Naive thymus-derived CD4-positive, alpha-beta T cell (primary cell): Measurements from ENCODE around the gene SEC14L2. TPM values are rescaled to one million over a fixed set of nuclear protein-coding genes. Genes with fewer than 3 reads are reported as not detected.

Experiments
- ATAC-seq: fragments of 150-1000 bp; cut with Tn5 transposase; 2 replicates; pipeline ENCODE4 v1.10.0; 2021; ENCODE audit warnings: mild to moderate bottlenecking, moderate library complexity
- CTCF ChIA-PET: fragments of 350-600 bp; sonication (Branson Sonifier 250); formaldehyde crosslinking; loops from one replicate; lab custom pipeline; 2021; ENCODE audit warnings: antibody characterized with exemption; lab: Charles Lee
- POLR2A ChIA-PET: fragments of 350-600 bp; sonication (Branson Sonifier 250); formaldehyde crosslinking; loops from one replicate; lab custom pipeline; 2021; ENCODE audit warnings: antibody characterized with exemption, inconsistent platforms; lab: Charles Lee
- DNase-seq, 9 donors: peaks; one replicate each; pipeline versions ENCODE4 v3.0.0 to v3.0.0-alpha.2; 2020 to 2022; ENCODE audit warnings: mixed read lengths in 1 of 9
- H3K27ac ChIP-seq: one replicate; pipeline ENCODE4 v1.7.0; 2013; ENCODE audit warnings: mild to moderate bottlenecking, low read depth, low read length, moderate library complexity
- H3K27me3 ChIP-seq, 2 donors: one replicate each; pipeline ENCODE4 v1.7.0; 2013; ENCODE audit warnings: low read length in 2 of 2, mild to moderate bottlenecking in 2 of 2, moderate library complexity in 2 of 2; ENCODE audit not compliant: control insufficient read depth in 2 of 2, insufficient read depth in 2 of 2
- H3K36me3 ChIP-seq, 3 experiments: 1 replicate in 2 of 3; 2 replicates in 1 of 3; pipeline ENCODE4 v1.7.0; 2013; ENCODE audit warnings: low read length in 3 of 3, mild to moderate bottlenecking in 3 of 3, moderate library complexity in 1 of 3; ENCODE audit not compliant: insufficient read depth in 3 of 3, control insufficient read depth in 2 of 3
- H3K4me1 ChIP-seq, 2 donors: one replicate each; pipeline ENCODE4 v1.7.0; 2013; ENCODE audit warnings: low read length in 2 of 2, mild to moderate bottlenecking in 2 of 2, moderate library complexity in 1 of 2; ENCODE audit not compliant: control insufficient read depth in 2 of 2, insufficient read depth in 2 of 2
- H3K4me3 ChIP-seq: 2 replicates; pipeline ENCODE4 v1.7.0; 2013; ENCODE audit warnings: mild to moderate bottlenecking, low read length
- H3K9me3 ChIP-seq, 3 experiments: 1 replicate in 2 of 3; 2 replicates in 1 of 3; pipeline ENCODE4 v1.7.0; 2013; ENCODE audit warnings: low read length in 3 of 3; ENCODE audit not compliant: control insufficient read depth in 2 of 3
- H3K27ac Mint-ChIP-seq, 9 donors: one replicate each; pipeline ENCODE4 v1.8.0; 2020 to 2022; ENCODE audit warnings: mixed read lengths in 9 of 9, mild to moderate bottlenecking in 8 of 9, moderate library complexity in 5 of 9, inconsistent platforms in 2 of 9
- H3K27me3 Mint-ChIP-seq, 5 donors: one replicate each; pipeline ENCODE4 v1.8.0; 2021 to 2022; ENCODE audit warnings: mixed read lengths in 5 of 5, mild to moderate bottlenecking in 1 of 5
- H3K36me3 Mint-ChIP-seq, 5 donors: one replicate each; pipeline ENCODE4 v1.8.0; 2020 to 2022; ENCODE audit warnings: mixed read lengths in 5 of 5, mild to moderate bottlenecking in 3 of 5, inconsistent platforms in 1 of 5
- H3K4me1 Mint-ChIP-seq, 7 donors: one replicate each; pipeline ENCODE4 v1.8.0; 2020 to 2022; ENCODE audit warnings: mixed read lengths in 7 of 7, mild to moderate bottlenecking in 3 of 7, inconsistent platforms in 1 of 7
- H3K4me3 Mint-ChIP-seq, 10 donors: one replicate each; pipeline ENCODE4 v1.8.0; 2020 to 2022; ENCODE audit warnings: mild to moderate bottlenecking in 10 of 10, mixed read lengths in 10 of 10, moderate library complexity in 6 of 10, inconsistent platforms in 2 of 10
- H3K9me3 Mint-ChIP-seq, 11 donors: one replicate each; pipeline ENCODE4 v1.8.0; 2020 to 2022; ENCODE audit warnings: mixed read lengths in 11 of 11, mild to moderate bottlenecking in 4 of 11, inconsistent platforms in 1 of 11, moderate library complexity in 1 of 11
- intact Hi-C, 2 donors: fragments of 100-400 bp; cut with micrococcal nuclease; formaldehyde crosslinking; loops; one replicate each; pipeline ENCODE4 v1.15.1; 2023
- polyA plus RNA-seq, 2 donors: library from polyadenylated mRNA; unstranded; fragments of 300-500 nt; fragmentation: Illumina TruSeq; gene quantifications; one replicate each; pipeline ENCODE4 v1.2.3, GENCODE V29; 2021
- total RNA-seq, 6 experiments: library from RNA in 5 of 6; stranded (reverse) in 5 of 6; gene quantifications; 1 replicate in 5 of 6; 2 replicates in 1 of 6; pipeline ENCODE4 v1.2.3 and lab custom pipeline; 2021 to 2026

SEC14L2 gene
- total and polyA plus RNA-seq, 7 experiments from 2014 or later, result 10.7 to 147 (median 16.5) TPM

DNA sequence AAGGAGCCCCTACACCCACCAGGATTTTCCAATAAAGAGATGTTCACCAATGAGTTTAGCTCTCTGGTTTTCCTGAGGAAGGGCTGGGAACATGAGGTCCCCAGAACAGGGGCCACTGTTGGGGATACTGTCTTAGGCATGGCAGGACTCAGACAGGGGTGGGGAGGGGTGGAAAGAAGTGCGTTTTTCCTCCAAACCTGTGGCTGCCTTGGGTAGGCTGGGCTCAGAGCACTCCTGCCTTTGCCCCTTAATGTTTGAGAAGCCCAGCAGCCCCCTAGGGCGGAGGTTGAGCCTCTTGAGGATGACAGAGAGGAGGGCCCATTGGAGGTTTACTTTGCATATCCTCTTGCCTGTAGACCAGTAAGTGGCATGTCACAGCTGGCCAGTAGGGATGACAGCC lies 39.4 kb downstream of the SEC14L2 start:
- ChIA-PET CTCF (interaction anchor here (0.6 to 6.0 kb wide), 8 partner anchors 8 to 1750 kb away, joined by 3 to 46 read pairs (median 4); partner anchors contain the start of gene MTFP1), POLR2A (interaction anchor here (0.6 to 6.3 kb wide), 4 partner anchors 8 to 1744 kb away, joined by 3 to 88 read pairs (median 3); partner anchors contain the start of gene MTFP1)
- H3K36me3 ChIP-seq, result no peaks in the 10 kb centered on the region
- Mint-ChIP-seq H3K27me3 (peaks cover 16 to 29% (median 23%) of the 10 kb centered on the region in 5 donors), H3K36me3 (peaks cover 0 to 16% (median 5%) of the 10 kb centered on the region in 5 donors), H3K9me3 (peaks cover 9 to 18% (median 13%) of the 10 kb centered on the region in 11 donors), H3K4me1 (peaks cover 10 to 28% (median 26%) of the 10 kb centered on the region in 7 donors), H3K4me3 (peak overlapping the region; percentile 57 to 90 (median 83)), H3K27ac (peak overlapping the region; percentile 88 to 100 (median 98))
- H3K27ac ChIP-seq, result peak overlapping the region; percentile 99
- peaks cover 16 to 21% of the 10 kb centered on the region in 2 donors for H3K4me1 ChIP-seq
- intact Hi-C loops, result loop anchor here in 1 of 2 donors (1.0 kb wide), 1 partner anchor 170 kb away; the partner anchor contains the start of gene OSM
- ATAC-seq, result no peak
- H3K4me3 ChIP-seq, result peak overlapping the region; percentile 53
- peaks cover 3 to 6% of the 10 kb centered on the region in 2 donors for H3K27me3 ChIP-seq
- no peak for DNase-seq
- peaks cover 0 to 4% (median 0%) of the 10 kb centered on the region in 3 experiments for H3K9me3 ChIP-seq

DNA sequence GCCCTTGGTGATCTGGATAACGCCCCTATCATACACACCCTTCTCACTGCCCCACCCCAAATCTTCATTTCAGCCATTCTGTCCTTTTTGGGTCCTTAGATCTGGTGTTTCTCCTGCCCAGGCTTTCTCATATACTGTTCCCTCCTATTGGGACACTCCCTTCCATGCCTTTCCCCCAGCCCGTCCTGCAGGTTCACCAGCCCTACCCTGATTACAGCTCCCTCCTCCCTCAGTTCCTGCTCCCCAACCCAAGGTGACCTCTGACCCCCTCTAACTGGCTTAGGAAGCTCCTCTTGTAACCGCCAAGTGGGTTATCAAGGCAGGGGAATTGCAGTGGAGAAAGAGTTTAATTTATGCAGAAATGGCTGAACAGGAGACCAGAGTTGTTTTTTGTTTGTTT lies 41.7 kb downstream of the SEC14L2 start:
- Mint-ChIP-seq H3K36me3 (peaks cover 0 to 23% (median 5%) of the 10 kb centered on the region in 5 donors), H3K4me3 (no peak overlapping the region), H3K27ac (peak overlapping the region in 5 of 9 donors; percentile 2 to 100 (median 79)), H3K9me3 (peaks cover 13 to 32% (median 15%) of the 10 kb centered on the region in 11 donors), H3K27me3 (peaks cover 27 to 43% (median 40%) of the 10 kb centered on the region in 5 donors), H3K4me1 (peaks cover 24 to 42% (median 39%) of the 10 kb centered on the region in 7 donors)
- H3K9me3 ChIP-seq, result peaks cover 0 to 4% (median 0%) of the 10 kb centered on the region in 3 experiments
- H3K4me1 ChIP-seq, result peaks cover 21 to 26% of the 10 kb centered on the region in 2 donors
- H3K27ac ChIP-seq, result no peak overlapping the region
- intact Hi-C loops, result no loop called here
- CTCF ChIA-PET, result interaction anchor here (6.0 kb wide), 1 partner anchor 13 kb away, joined by 46 read pairs; the partner anchor contains the start of gene MTFP1
- DNase-seq (no peak), ATAC-seq (no peak)
- no peak overlapping the region for H3K4me3 ChIP-seq
- H3K36me3 ChIP-seq, result no peaks in the 10 kb centered on the region
- POLR2A ChIA-PET, result interaction anchor here (6.3 kb wide), 1 partner anchor 14 kb away, joined by 88 read pairs; the partner anchor contains the start of gene MTFP1
- H3K27me3 ChIP-seq, result peaks cover 3 to 6% of the 10 kb centered on the region in 2 donors

DNA sequence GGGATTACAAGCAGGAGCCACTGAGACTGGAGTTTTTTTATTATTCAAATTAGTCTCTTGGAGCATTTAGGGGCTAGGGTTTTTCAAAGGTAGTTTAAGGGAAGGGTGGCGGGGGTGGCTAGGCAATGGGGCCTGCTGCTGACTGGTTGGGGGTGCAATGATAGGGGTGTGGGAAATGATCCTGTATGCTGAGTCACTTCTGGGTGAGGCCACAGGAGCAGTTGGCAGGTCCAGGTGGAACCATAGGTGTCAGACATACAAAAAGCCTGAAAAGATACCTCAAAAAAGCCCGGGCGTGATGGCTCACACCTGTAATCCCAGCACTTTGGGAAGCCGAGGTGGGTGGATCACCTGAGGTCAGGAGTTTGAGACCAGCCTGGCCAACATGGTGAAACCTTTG lies 42.4 kb downstream of the SEC14L2 start:
- Mint-ChIP-seq H3K36me3 (peaks cover 0 to 23% (median 5%) of the 10 kb centered on the region in 5 donors), H3K27me3 (peaks cover 27 to 44% (median 43%) of the 10 kb centered on the region in 5 donors), H3K4me1 (peaks cover 24 to 42% (median 36%) of the 10 kb centered on the region in 7 donors), H3K9me3 (peaks cover 14 to 32% (median 15%) of the 10 kb centered on the region in 11 donors), H3K27ac (peak overlapping the region in 1 of 9 donors; percentile 67), H3K4me3 (no peak overlapping the region)
- Histone ChIP-seq H3K9me3 (peaks cover 0 to 4% (median 0%) of the 10 kb centered on the region in 3 experiments), H3K27me3 (peaks cover 3 to 6% of the 10 kb centered on the region in 2 donors), H3K36me3 (no peaks in the 10 kb centered on the region), H3K27ac (no peak overlapping the region), H3K4me1 (peaks cover 21 to 26% of the 10 kb centered on the region in 2 donors), H3K4me3 (no peak overlapping the region)
- ChIA-PET POLR2A (no interaction called here), CTCF (no interaction called here)
- ATAC-seq, result no peak
- intact Hi-C loops, result no loop called here
- DNase-seq, result no peak

- DNase-seq (no peak), ATAC-seq (no peak)
- H3K9me3 ChIP-seq, result peaks cover 0 to 4% (median 0%) of the 10 kb centered on the region in 3 experiments
- Mint-ChIP-seq H3K4me3 (no peak overlapping the region), H3K27me3 (peaks cover 27 to 48% (median 43%) of the 10 kb centered on the region in 5 donors), H3K4me1 (peaks cover 24 to 41% (median 30%) of the 10 kb centered on the region in 7 donors), H3K27ac (peak overlapping the region in 2 of 9 donors; percentile 38 to 60), H3K9me3 (peaks cover 10 to 32% (median 15%) of the 10 kb centered on the region in 11 donors), H3K36me3 (peaks cover 0 to 19% (median 5%) of the 10 kb centered on the region in 5 donors)
- H3K4me1 ChIP-seq, result peaks cover 15 to 25% of the 10 kb centered on the region in 2 donors
- H3K4me3 ChIP-seq, result no peak overlapping the region
- CTCF ChIA-PET, result no interaction called here
- intact Hi-C loops, result no loop called here
- peaks cover 3 to 6% of the 10 kb centered on the region in 2 donors for H3K27me3 ChIP-seq
- POLR2A ChIA-PET, result no interaction called here
- no peaks in the 10 kb centered on the region for H3K36me3 ChIP-seq
- H3K27ac ChIP-seq, result no peak overlapping the region
Observed at GRCh38 chr22:30439836-30440235, 43.0 kb downstream of the SEC14L2 start.

DNA sequence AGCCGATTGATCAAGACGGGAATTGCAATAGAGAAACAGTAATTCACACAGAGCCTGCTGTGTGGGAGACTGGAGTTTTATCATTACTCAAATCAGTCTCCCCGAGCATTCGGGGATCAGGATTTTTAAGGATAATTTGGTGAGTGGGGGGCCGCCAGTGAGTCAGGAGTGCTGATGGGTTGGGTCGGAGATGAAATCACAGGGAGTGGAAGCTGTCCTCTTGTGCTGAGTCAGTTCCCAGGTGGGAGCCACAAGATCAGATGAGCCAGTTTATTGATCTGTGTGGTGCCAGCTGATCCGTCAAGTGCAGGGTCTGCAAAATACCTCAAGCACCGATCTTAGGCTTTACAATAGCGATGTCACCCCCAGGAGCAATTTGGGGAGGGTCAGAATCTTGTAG lies 44.3 kb downstream of the SEC14L2 start:
- Mint-ChIP-seq H3K27me3 (peaks cover 34 to 60% (median 50%) of the 10 kb centered on the region in 5 donors), H3K4me1 (peaks cover 18 to 36% (median 23%) of the 10 kb centered on the region in 7 donors), H3K4me3 (peak overlapping the region in 1 of 10 donors; percentile 16), H3K27ac (peak overlapping the region in 4 of 9 donors; percentile 5 to 74 (median 34)), H3K9me3 (peaks cover 3 to 22% (median 9%) of the 10 kb centered on the region in 11 donors), H3K36me3 (peaks cover 0 to 10% (median 0%) of the 10 kb centered on the region in 5 donors)
- Histone ChIP-seq H3K4me1 (peaks cover 5 to 15% of the 10 kb centered on the region in 2 donors), H3K9me3 (peaks cover 0 to 3% (median 0%) of the 10 kb centered on the region in 3 experiments), H3K36me3 (no peaks in the 10 kb centered on the region), H3K27me3 (peaks cover 3 to 6% of the 10 kb centered on the region in 2 donors), H3K27ac (no peak overlapping the region), H3K4me3 (no peak overlapping the region)
- no peak for DNase-seq
- CTCF ChIA-PET, result no interaction called here
- ATAC-seq, result no peak
- intact Hi-C loops, result no loop called here
- POLR2A ChIA-PET, result no interaction called here

DNA sequence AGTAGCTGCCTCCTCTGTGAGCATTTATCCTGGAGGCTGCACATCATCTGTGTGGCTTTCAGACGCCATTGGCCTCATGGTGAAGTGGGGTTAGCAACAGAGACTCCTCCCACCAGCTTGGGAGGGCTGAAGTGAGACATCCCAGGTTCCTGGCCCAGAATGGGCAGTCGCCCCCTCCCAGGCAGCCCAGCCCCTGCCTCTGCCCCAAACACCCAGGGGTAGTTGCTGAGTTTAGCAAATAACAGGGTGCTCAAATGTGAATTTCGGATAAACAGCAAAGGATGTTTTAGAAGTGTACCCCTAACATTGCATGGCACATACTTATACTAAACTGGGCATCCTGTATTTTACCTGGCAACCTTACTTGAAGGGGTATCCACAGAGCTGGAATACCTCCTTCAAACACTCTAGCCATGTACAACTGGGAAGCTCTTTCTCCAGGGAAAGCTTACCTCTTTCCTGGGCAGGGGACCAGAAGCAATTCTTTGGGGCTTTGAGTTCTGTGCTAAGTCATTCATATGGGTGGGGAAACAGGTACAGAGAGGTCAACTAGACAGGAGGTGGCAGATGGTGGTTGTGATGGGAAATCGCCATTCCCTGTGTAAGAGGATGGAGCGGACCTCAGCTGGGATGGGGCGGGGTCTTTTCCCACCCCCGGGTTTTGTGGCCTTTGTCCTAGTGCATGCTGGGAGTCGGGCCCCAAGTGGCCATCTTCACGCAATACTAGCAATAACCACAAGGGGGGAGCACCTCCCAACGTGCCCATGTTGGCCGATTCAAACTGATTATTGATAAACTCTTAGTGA lies 48.0 kb downstream of the SEC14L2 start:
- ATAC-seq, result peak; percentile 54
- Histone ChIP-seq H3K9me3 (no peaks in the 10 kb centered on the region), H3K27ac (no peak overlapping the region), H3K4me1 (peaks cover 0 to 9% of the 10 kb centered on the region in 2 donors), H3K36me3 (no peaks in the 10 kb centered on the region), H3K4me3 (no peak overlapping the region), H3K27me3 (no peaks in the 10 kb centered on the region)
- CTCF ChIA-PET, result interaction anchor here (0.6 to 2.0 kb wide), 3 partner anchors 9 to 60 kb away, joined by 4 read pairs; no protein-coding TSS in a partner anchor
- H3K4me1 Mint-ChIP-seq, result peaks cover 13 to 35% (median 18%) of the 10 kb centered on the region in 7 donors
- H3K36me3 Mint-ChIP-seq, result peaks cover 0 to 6% (median 0%) of the 10 kb centered on the region in 5 donors
- peak in 4 of 9 donors; percentile 34 to 61 (median 46) for DNase-seq
- intact Hi-C loops, result loop anchor here (1.0 to 2.0 kb wide), 2 partner anchors 40 kb away; no protein-coding TSS in a partner anchor
- peaks cover 32 to 76% (median 56%) of the 10 kb centered on the region in 5 donors for H3K27me3 Mint-ChIP-seq
- no peak overlapping the region for H3K27ac Mint-ChIP-seq
- POLR2A ChIA-PET, result interaction anchor here (0.5 to 1.6 kb wide), 3 partner anchors 8 to 141 kb away, joined by 3 to 10 read pairs (median 3); no protein-coding TSS in a partner anchor
- no peak overlapping the region for H3K4me3 Mint-ChIP-seq
- peaks cover 0 to 18% (median 7%) of the 10 kb centered on the region in 11 donors for H3K9me3 Mint-ChIP-seq
